K562 (cell line): ENCODE results near the gene ZNF593OS. TPM values are rescaled to one million over a fixed set of nuclear protein-coding genes. Genes with fewer than 3 reads are reported as not detected.

Experiments used
- ARHGAP35 ChIP-seq: fragments of 450-650 bp; IDR thresholded peaks from 2 replicates; pipeline ENCODE4 v1.6.1; 2018; ENCODE audit not compliant: partially characterized antibody
- EGR1 ChIP-seq: fragments of 450-650 bp; conservative IDR thresholded peaks from 2 replicates; pipeline ENCODE4 v1.6.1; 2017; ENCODE audit warnings: mild to moderate bottlenecking
- GTF2E2 ChIP-seq: fragments of 200-800 bp; sonication (Bioruptor generic); IDR thresholded peaks from 2 replicates; pipeline ENCODE4 v1.6.1; 2016; ENCODE audit warnings: missing genetic modification characterization, missing compliant biosample characterization
- STAT6 ChIP-seq: sonication (generic); formaldehyde crosslinking; IDR thresholded peaks from 2 replicates; pipeline ENCODE4 v1.8.1; 2023; ENCODE audit warnings: mild to moderate bottlenecking, missing genetic modification reagents
- TGIF2 ChIP-seq: sonication (generic); formaldehyde crosslinking; IDR thresholded peaks from 2 replicates; pipeline ENCODE4 v1.8.1; 2022; ENCODE audit warnings: mild to moderate bottlenecking, missing genetic modification reagents, moderate library complexity
- TRIM25 ChIP-seq: fragments of 450-650 bp; IDR thresholded peaks from 2 replicates; pipeline ENCODE4 v1.7.0; 2016; ENCODE audit warnings: borderline replicate concordance
- TSHZ1 ChIP-seq: fragments of 250-450 bp; sonication (Bioruptor Pico); IDR thresholded peaks from 2 replicates; pipeline ENCODE4 v1.4.0; 2020; ENCODE audit warnings: mild to moderate bottlenecking, moderate library complexity
- polyA plus RNA-seq, 8 experiments: library from polyadenylated mRNA; depleted of rRNA in 4 of 8; stranded (reverse) in 5 of 8; unstranded in 3 of 8; fragments of >200 nt; fragmentation: Nextera tagmentation in 2 of 8; fragmentation: Illumina TruSeq in 1 of 8; extraction: Ambion mirVana in 2 of 8; extraction: Trizol in 1 of 8; gene quantifications; 2 replicates each; pipeline versions ENCODE4 v1.2.1 to v1.2.3, GENCODE V29; 2011 to 2014; ENCODE audit warnings: inconsistent platforms in 1 of 8, missing spikeins in 1 of 8
- total RNA-seq, 7 experiments: library from RNA; depleted of rRNA in 6 of 7; stranded (reverse); fragments of >200 nt in 6 of 7; fragmentation: Illumina TruSeq in 2 of 7; extraction: Trizol in 2 of 7; gene quantifications; 2 replicates each; pipeline versions ENCODE4 v1.2.1 to v1.2.3, GENCODE V29; 2011 to 2021; ENCODE audit warnings: low replicate concordance in 1 of 7
- TF ChIP-seq, protein P1 (sequence below), 2 experiments: fragments of 450-650 bp; conservative IDR thresholded peaks; 2 replicates each; pipeline ENCODE4 v1.6.1; 2017; ENCODE audit warnings: mild to moderate bottlenecking in 2 of 2, moderate library complexity in 2 of 2
- TF ChIP-seq, protein P2 (sequence below): fragments of 450-650 bp; IDR thresholded peaks from 2 replicates; pipeline ENCODE4 v1.6.1; 2016; ENCODE audit warnings: low read depth, mild to moderate bottlenecking, moderate library complexity
- TF ChIP-seq, protein P3 (sequence below): fragments of 250-450 bp; sonication (Bioruptor Pico); IDR thresholded peaks from 2 replicates; pipeline ENCODE4 v1.4.0; 2020; ENCODE audit warnings: mild to moderate bottlenecking

The ZNF593OS gene
- total and polyA plus RNA-seq, 9 of the 15 experiments (the other 6 are each of a cell fraction or from before 2014, with no cell fraction given) = 0.24 to 0.27 TPM; not detected in 7

DNA sequence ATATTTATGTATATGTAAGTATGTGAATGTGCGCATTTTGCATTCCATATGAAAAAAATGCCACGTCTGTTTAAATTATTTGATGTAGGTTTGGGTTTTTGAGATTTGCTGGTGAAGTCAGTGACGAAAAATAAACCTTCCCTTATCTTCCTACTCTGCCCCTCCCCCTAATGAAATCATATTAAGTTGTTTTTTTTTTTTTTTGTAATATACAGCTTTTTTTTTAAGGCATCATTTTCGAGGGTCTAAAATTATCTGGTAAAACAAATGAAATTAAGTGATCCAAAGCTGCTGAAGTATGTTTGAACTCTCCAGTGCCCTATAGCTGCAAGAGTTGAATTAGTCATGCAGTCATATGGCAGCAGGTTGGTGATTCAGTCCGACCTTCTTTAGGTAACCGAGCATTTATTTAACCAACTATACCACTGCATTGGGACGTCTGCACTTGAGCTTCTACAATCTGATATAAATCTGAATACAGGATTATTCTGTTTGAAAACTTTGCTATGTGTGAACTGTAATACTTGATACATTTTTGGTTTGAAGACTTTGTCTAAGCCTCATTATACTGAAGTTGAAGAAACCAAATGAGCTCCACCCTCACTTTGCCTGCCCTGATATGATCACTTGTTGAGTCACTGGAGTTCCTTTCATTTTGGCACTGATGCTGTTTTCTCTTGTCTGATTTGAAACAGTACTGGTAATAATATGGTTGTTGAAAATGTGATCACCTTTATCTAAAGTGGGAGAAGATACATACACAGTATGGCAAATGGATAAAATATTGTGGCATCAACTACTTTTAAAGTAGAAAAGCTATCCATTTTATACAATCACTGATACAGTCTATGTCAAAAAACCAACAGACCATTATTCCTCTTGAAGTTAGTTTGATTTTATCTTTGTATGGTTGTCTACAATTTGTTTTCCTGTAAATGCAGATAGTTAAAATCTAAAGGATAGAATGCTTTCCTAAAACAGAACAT lies 48.4 kb downstream of the ZNF593OS start (continued):
- TF ChIP-seq, protein P1, sequence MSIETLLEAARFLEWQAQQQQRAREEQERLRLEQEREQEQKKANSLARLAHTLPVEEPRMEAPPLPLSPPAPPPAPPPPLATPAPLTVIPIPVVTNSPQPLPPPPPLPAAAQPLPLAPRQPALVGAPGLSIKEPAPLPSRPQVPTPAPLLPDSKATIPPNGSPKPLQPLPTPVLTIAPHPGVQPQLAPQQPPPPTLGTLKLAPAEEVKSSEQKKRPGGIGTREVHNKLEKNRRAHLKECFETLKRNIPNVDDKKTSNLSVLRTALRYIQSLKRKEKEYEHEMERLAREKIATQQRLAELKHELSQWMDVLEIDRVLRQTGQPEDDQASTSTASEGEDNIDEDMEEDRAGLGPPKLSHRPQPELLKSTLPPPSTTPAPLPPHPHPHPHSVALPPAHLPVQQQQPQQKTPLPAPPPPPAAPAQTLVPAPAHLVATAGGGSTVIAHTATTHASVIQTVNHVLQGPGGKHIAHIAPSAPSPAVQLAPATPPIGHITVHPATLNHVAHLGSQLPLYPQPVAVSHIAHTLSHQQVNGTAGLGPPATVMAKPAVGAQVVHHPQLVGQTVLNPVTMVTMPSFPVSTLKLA (conservative IDR thresholded peaks at IDR 0.05) = peak; percentile 48 to 59; a peak in 2 of 4 replicates
- TF ChIP-seq, protein P2, sequence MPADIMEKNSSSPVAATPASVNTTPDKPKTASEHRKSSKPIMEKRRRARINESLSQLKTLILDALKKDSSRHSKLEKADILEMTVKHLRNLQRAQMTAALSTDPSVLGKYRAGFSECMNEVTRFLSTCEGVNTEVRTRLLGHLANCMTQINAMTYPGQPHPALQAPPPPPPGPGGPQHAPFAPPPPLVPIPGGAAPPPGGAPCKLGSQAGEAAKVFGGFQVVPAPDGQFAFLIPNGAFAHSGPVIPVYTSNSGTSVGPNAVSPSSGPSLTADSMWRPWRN = no peak
- TF ChIP-seq ARHGAP35 (no peak), GTF2E2 (tag) (peak; percentile 13; the same call in 1 of the 2 replicates), STAT6 (CRISPR knock-in tag) (no peak), EGR1 (no peak), TGIF2 (CRISPR knock-in tag) (no peak), TSHZ1 (CRISPR knock-in tag) (no peak), TRIM25 (no peak)
- TF ChIP-seq, protein P3, sequence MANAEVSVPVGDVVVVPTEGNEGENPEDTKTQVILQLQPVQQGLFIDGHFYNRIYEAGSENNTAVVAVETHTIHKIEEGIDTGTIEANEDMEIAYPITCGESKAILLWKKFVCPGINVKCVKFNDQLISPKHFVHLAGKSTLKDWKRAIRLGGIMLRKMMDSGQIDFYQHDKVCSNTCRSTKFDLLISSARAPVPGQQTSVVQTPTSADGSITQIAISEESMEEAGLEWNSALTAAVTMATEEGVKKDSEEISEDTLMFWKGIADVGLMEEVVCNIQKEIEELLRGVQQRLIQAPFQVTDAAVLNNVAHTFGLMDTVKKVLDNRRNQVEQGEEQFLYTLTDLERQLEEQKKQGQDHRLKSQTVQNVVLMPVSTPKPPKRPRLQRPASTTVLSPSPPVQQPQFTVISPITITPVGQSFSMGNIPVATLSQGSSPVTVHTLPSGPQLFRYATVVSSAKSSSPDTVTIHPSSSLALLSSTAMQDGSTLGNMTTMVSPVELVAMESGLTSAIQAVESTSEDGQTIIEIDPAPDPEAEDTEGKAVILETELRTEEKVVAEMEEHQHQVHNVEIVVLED (CRISPR knock-in tag) = no peak
